NCI-H345 (cell line): Measurements from ENCODE around the gene CD244.
"Not testable (repeated sequence)": the region's sequence is repeated elsewhere in the genome, so short reads cannot be mapped to it uniquely, and the experiment has no call there.

Experiments
- DNase-seq: peaks from one replicate; lab custom pipeline; 2025; lab: John Stamatoyannopoulos, UW

Gene CD244

DNA sequence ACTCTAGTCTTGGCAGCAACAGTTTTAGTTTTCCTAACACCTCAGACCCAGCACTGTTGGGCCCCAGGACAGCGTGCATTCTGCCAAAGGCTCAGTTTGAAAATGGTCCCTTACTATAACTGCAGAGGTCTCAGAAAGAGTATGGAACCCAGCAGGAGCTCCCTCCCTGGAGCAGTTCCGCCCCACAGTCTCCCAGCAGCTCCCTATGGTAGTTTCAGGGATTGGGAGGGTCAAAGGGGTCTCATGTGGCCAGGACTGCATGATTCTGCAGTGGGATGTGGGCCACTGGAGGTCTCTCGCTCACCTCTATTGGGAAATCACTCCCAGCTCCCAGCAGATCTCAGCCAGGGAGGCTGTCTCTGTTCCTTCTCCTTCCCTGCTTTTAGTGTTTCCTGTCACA, 54.4 kb downstream of the CD244 start:
- DNase-seq, result no peak

- no peak for DNase-seq
Observed at GRCh38 chr1:160807738-160808137, 54.9 kb downstream of the CD244 start.

GRCh38 chr1:160807247-160807646, 55.4 kb downstream of the CD244 start:
- DNase-seq, result no peak

DNA sequence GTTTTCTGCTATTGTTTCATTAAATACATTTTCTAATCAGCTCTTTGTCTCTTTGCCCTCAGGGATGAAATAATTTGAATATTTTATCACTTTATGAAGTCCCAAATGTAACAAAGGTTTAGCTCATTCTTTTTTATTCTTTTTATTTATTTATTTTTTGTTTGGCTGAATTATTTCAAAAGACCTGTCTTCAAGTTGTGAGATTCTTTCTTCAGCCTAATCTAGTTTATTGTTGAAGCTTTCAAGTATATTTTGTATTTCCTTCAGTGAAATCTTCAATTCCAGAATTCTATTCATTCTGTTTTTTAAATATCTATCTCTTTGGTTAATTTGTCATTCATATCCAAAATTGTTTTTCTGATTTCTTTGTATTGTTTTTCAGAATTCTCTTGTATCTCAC, 55.9 kb downstream of the CD244 start:
- no peak for DNase-seq

DNA sequence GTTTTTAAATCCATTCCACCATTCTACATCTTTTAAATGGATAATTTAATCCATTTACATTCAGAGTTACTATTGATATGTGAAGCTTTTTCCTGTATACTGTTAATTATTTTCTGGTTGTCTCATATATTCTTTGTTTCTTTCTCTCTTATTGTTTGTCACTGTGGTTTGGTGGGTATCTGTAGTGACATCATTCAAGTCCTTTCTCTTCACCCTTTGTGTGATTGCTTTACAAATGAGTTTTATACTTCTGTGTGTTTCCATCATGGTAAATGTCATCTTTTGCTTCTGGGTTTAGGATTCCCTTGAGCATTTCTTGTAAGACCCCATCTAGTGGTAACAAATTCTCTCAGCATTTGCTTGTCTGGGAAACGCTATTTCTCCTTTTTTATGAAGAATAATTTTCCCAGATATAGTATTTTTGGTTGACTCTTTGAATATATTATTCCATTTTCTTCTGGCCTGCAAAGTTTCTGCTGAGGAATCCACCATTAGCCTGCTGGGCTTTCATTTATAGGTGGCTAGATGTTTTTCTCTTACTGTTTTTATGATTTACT, 56.5 kb downstream of the CD244 start:
- DNase-seq, result no peak

DNA sequence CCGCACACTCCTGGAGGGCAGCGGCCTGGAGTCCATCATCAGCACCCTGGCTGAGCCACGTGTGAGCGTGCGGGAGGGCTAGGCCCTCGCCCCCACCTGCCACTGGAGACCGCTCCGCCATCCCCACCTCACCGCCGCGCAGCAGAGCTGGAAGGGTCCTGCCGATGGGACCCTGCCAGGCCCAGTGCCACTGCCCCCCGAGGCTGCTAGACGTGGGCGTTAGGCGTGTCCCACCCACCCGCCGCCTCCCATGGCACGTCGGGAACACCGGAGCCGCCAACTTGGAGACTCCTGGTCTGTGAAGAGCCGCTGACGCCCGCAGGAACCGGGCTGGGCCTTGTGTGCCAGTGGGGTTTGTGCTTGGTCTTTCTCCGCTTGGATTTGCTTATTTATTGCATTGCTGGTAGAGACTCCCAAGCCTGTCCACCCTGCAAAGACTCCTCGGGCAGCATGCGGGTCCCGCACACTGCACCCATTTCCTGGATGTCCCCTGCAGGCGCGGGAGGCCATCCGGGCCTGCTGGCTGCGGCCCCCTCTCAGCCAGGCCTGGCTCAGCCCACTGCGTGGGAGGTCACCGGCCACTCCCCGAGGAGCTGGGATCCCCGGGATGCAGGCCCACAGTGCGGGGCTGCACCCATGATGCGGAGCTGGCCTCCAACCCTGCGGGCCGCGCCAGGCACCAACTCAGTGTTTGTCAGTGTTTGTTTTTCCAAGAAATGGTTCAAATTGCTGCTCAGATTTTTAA, 60.7 kb downstream of the CD244 start:
- DNase-seq, result no peak

- no peak for DNase-seq
Observed at GRCh38 chr1:160800645-160801408, 61.9 kb downstream of the CD244 start.

DNA sequence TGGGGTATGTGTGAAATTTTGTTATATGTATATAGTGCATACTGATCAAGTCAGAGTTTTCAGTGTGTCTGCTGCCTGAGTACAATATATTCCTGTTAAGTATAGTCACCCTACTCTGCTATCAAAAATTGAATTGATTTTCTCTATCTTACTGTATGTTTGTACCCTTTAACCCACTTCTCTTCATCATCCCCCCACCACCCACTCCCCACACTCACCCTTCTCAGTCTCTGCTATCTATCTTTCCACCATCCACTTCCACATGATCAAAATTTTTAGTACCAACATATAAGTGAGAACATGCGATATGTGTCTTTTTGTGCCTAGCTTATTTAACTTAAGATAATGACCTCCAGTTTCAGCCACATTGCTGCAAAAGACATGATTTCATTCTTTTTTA, 62.5 kb downstream of the CD244 start:
- no peak for DNase-seq

- DNase-seq, result no peak
Observed at GRCh38 chr1:160799641-160800040, 63.0 kb downstream of the CD244 start.

DNA sequence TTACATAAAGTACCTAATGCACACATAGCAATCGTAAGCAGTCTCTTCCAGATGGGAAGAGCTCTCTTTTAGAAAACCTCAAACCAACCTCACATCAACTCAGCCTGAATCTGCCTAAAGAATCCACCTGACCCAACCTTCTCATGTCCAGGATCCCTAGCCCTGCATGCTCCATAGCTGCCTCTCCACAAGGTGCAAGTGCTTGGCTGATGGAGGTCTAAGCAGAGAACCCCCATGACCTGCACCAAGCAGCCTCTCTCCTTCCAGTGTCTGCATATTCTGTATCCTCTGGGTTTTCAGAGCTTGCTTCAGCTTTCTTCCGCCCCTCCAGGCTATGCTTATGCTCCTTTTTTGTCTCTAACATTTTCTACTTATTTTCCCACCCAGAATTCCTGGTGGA, 64.2 kb downstream of the CD244 start:
- no peak for DNase-seq

GRCh38 chr1:160797861-160798273, 64.8 kb downstream of the CD244 start:
- no peak for DNase-seq

DNA sequence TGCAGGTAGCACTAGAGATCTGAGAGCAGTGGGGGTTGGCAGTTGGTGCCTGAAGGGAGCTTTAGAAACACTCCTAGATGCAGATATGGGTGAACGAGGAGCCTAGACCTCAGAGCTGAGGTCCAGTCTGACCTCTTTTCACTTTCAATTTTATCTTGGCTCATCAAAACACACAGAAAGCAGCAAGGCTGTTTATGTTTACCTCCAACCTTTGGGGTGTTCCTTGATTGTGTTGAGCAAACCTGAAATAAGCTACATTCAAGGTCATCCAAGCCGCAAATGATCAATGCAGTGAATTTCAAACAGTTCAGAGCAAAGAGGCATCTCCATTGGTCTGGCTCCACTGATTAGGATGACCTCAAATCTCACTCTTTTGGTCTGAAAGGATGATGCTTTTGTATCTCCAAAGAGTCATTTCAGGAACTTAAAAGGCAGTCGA, 65.4 kb downstream of the CD244 start:
- DNase-seq, result no peak

DNA sequence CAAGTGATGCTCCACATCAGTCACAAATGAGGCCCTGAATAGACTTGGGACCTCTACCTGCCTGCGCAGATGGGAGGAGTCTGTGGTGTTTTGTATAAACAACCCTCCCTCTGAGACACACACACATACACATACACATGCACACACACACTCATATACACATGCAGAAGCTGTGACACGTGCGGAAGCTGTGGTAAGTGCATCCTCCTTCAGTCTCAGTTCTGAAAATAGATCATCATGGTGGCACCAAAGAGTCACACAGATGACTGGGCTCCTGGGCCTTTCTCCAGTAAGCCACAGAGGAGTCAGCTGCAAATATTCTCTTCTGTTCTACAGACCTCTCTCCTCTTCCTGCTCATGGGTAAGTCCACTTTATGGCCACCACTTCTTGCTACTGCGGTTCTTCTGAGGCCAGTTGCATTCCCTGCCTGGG, 66.7 kb downstream of the CD244 start, which contains the start of gene LY9:
LY9 (plus strand) TSS at position 224 of the 433 bp plus-strand sequence; CDS start at position 238, 14 bp downstream.
- DNase-seq, result no peak

GRCh38 chr1:160794376-160794775, 68.3 kb downstream of the CD244 start:
- DNase-seq, result no peak

DNA sequence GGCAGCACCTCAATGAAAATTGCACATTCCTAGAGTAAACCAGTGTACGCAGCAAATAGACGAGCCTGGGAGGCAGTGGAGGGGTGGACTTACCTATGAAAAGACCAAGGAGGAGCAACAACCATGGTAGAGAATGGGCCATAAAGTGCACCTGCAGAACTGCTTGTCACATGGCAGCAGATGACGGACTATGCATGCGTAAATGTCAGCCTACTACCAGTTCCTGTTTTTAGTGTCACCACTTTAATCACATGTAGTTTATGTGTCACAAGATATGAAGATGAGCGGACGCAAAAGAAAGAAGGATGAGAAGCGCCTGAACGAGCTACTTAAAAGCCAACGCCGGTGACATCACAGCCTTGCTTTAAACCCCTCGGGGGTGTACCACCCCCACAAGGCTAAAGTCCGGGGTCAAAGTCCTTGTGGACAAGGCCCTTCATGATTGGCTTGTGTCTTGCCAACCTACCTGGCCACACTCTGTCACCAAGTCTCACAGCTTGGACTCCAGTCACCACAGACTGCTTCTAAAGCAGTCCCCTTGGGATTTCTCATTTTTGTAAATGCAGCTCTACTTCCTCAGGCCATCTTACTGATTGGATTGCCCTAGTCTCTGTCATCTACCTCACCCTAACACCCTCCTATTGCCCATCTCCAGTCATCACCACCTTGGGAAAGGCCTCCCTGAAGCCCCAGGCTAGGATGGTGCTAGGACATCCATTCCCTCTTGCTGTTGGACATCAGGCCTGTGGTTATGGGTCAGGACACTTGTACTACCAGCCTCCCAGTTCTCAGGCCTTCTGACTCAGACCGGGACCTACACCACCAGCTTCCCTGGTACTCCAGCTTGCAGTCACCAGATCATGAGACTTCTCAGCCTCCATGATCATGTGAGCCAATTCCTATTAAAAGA, 72.7 kb downstream of the CD244 start:
- no peak for DNase-seq

DNA sequence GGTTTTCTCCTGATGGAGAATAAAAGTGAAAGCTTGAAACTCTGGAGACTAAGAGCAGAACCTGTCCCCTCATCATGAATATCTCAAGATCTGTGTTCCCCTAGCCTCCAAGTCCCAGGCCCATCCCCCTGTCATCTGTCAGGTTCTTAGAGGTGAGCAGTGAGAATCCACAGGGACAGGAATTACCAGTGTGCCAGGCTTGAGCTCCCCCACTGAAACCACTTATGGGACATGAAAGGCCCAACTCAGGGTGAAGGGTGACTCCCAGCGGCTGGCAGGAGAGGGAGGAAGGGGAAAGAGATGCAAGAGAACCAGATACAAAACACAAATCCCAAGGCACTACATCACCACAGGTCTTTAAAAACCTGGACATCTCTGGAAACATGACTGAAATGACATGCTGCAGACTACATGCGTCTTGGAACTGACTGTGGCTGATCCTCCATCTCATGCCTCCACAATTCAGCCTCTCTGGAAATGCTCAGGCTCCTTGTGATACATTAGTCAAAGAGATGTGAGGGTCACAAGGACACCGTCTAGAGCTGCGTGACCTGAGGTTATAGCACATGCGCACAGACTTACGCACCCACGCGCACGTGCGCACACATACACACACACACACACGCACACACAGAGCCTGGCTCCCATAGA, 73.5 kb downstream of the CD244 start:
- no peak for DNase-seq

GRCh38 chr1:160782988-160783765, 79.5 kb downstream of the CD244 start:
- not testable (repeated sequence) for DNase-seq

- DNase-seq, result no peak
Observed at GRCh38 chr1:160781914-160782689, 80.6 kb downstream of the CD244 start.

GRCh38 chr1:160781186-160781766, 81.4 kb downstream of the CD244 start:
- peak; percentile 47 for DNase-seq
